Measurements from ENCODE around the gene EMP1. TPM values are rescaled to one million over a fixed set of nuclear protein-coding genes. Genes with fewer than 3 reads are reported as not detected.
A peak's percentile ranks its signal among the peaks of the same experiment; 100 is the strongest.

Gene EMP1
- total RNA-seq, 1 donor from 2014 or later = 273 TPM

- Mint-ChIP-seq H3K27me3 (ENCODE audit: unreplicated experiment) (peaks cover 10% of the 10 kb centered on the region), H3K9me3 (ENCODE audit: unreplicated experiment) (no peaks in the 10 kb centered on the region), H3K36me3 (ENCODE audit: low read depth, unreplicated experiment) (no peaks in the 10 kb centered on the region), H3K4me3 (ENCODE audit: unreplicated experiment) (no peak overlapping the region), H3K4me1 (ENCODE audit: unreplicated experiment) (peaks cover 64% of the 10 kb centered on the region), H3K27ac (ENCODE audit: unreplicated experiment) (peak overlapping the region; percentile 72)
- DNase-seq (ENCODE audit: low spot score) = no peak
- no peak for TF ChIP-seq CTCF (IDR thresholded peaks at IDR 0.05; ENCODE audit: unreplicated experiment)
These were observed 2.0 kb upstream of the EMP1 start for GRCh38 chr12:13194401-13195110.

GRCh38 chr12:13195250-13195649 is 1.3 kb upstream of the EMP1 start:
- no peaks in the 10 kb centered on the region for H3K9me3 Mint-ChIP-seq (ENCODE audit: unreplicated experiment)
- DNase-seq (ENCODE audit: low spot score) = no peak
- no peaks in the 10 kb centered on the region for H3K36me3 Mint-ChIP-seq (ENCODE audit: low read depth, unreplicated experiment)
- H3K27me3 Mint-ChIP-seq (ENCODE audit: unreplicated experiment) = peaks cover 10% of the 10 kb centered on the region
- H3K4me3 Mint-ChIP-seq (ENCODE audit: unreplicated experiment) = no peak overlapping the region
- H3K4me1 Mint-ChIP-seq (ENCODE audit: unreplicated experiment) = peaks cover 71% of the 10 kb centered on the region
- no peak for TF ChIP-seq CTCF (IDR thresholded peaks at IDR 0.05; ENCODE audit: unreplicated experiment)
- H3K27ac Mint-ChIP-seq (ENCODE audit: unreplicated experiment) = peak overlapping the region; percentile 57

- no peak for DNase-seq (ENCODE audit: low spot score)
- no peak for TF ChIP-seq CTCF (IDR thresholded peaks at IDR 0.05; ENCODE audit: unreplicated experiment)
- Mint-ChIP-seq H3K27me3 (ENCODE audit: unreplicated experiment) (peaks cover 10% of the 10 kb centered on the region), H3K4me3 (ENCODE audit: unreplicated experiment) (peak overlapping the region; percentile 65), H3K27ac (ENCODE audit: unreplicated experiment) (peak overlapping the region; percentile 89), H3K4me1 (ENCODE audit: unreplicated experiment) (peaks cover 72% of the 10 kb centered on the region), H3K9me3 (ENCODE audit: unreplicated experiment) (no peaks in the 10 kb centered on the region), H3K36me3 (ENCODE audit: low read depth, unreplicated experiment) (no peaks in the 10 kb centered on the region)
These were observed 769 bp upstream of the EMP1 start for GRCh38 chr12:13195785-13196129.

- no peak for TF ChIP-seq CTCF (IDR thresholded peaks at IDR 0.05; ENCODE audit: unreplicated experiment)
- peaks cover 5% of the 10 kb centered on the region for H3K36me3 Mint-ChIP-seq (ENCODE audit: low read depth, unreplicated experiment)
- peak overlapping the region; percentile 78 for H3K4me3 Mint-ChIP-seq (ENCODE audit: unreplicated experiment)
- H3K9me3 Mint-ChIP-seq (ENCODE audit: unreplicated experiment) = no peaks in the 10 kb centered on the region
- peak overlapping the region; percentile 89 for H3K27ac Mint-ChIP-seq (ENCODE audit: unreplicated experiment)
- H3K27me3 Mint-ChIP-seq (ENCODE audit: unreplicated experiment) = peaks cover 10% of the 10 kb centered on the region
- H3K4me1 Mint-ChIP-seq (ENCODE audit: unreplicated experiment) = peaks cover 84% of the 10 kb centered on the region
- DNase-seq (ENCODE audit: low spot score) = no peak
These were observed 506 bp downstream of the EMP1 start for GRCh38 chr12:13197032-13197431.

- no peak for DNase-seq (ENCODE audit: low spot score)
- H3K9me3 Mint-ChIP-seq (ENCODE audit: unreplicated experiment) = no peaks in the 10 kb centered on the region
- TF ChIP-seq CTCF (IDR thresholded peaks at IDR 0.05; ENCODE audit: unreplicated experiment) = no peak
- peak overlapping the region; percentile 89 for H3K27ac Mint-ChIP-seq (ENCODE audit: unreplicated experiment)
- H3K36me3 Mint-ChIP-seq (ENCODE audit: low read depth, unreplicated experiment) = peaks cover 5% of the 10 kb centered on the region
- peaks cover 10% of the 10 kb centered on the region for H3K27me3 Mint-ChIP-seq (ENCODE audit: unreplicated experiment)
- peak overlapping the region; percentile 78 for H3K4me3 Mint-ChIP-seq (ENCODE audit: unreplicated experiment)
- peaks cover 90% of the 10 kb centered on the region for H3K4me1 Mint-ChIP-seq (ENCODE audit: unreplicated experiment)
These were observed 1.1 kb downstream of the EMP1 start for GRCh38 chr12:13197526-13198143.
